ENCODE measurements around the gene MLLT11. TPM values are rescaled to one million over a fixed set of nuclear protein-coding genes. Genes with fewer than 3 reads are reported as not detected.

MLLT11 gene
- total and polyA plus RNA-seq, 4 donors, result 0.17 to 0.64 (median 0.27) TPM

DNA sequence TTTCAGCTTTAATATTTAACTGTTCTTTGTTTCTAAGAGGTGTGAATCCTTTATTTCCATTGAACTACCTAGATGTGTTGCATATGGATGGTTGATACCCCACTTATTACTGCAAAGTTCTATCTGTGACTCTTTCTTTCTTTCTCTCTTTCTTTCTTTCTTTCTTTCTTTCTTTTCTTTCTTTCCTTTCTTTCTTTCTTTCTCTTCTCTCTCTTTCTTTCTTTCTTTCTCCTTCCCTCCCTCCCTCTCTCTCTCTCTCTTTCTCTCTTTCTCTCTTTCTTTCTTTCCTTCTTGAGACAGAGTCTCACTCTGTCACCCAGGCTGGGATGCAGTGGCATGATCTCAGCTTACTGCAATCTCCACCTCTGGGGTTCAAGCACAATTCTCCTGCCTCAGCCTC, 44.4 kb downstream of the MLLT11 start (continued):
- TF ChIP-seq, protein P1, sequence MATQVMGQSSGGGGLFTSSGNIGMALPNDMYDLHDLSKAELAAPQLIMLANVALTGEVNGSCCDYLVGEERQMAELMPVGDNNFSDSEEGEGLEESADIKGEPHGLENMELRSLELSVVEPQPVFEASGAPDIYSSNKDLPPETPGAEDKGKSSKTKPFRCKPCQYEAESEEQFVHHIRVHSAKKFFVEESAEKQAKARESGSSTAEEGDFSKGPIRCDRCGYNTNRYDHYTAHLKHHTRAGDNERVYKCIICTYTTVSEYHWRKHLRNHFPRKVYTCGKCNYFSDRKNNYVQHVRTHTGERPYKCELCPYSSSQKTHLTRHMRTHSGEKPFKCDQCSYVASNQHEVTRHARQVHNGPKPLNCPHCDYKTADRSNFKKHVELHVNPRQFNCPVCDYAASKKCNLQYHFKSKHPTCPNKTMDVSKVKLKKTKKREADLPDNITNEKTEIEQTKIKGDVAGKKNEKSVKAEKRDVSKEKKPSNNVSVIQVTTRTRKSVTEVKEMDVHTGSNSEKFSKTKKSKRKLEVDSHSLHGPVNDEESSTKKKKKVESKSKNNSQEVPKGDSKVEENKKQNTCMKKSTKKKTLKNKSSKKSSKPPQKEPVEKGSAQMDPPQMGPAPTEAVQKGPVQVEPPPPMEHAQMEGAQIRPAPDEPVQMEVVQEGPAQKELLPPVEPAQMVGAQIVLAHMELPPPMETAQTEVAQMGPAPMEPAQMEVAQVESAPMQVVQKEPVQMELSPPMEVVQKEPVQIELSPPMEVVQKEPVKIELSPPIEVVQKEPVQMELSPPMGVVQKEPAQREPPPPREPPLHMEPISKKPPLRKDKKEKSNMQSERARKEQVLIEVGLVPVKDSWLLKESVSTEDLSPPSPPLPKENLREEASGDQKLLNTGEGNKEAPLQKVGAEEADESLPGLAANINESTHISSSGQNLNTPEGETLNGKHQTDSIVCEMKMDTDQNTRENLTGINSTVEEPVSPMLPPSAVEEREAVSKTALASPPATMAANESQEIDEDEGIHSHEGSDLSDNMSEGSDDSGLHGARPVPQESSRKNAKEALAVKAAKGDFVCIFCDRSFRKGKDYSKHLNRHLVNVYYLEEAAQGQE (IDR thresholded peaks at IDR 0.05), result no peak

DNA sequence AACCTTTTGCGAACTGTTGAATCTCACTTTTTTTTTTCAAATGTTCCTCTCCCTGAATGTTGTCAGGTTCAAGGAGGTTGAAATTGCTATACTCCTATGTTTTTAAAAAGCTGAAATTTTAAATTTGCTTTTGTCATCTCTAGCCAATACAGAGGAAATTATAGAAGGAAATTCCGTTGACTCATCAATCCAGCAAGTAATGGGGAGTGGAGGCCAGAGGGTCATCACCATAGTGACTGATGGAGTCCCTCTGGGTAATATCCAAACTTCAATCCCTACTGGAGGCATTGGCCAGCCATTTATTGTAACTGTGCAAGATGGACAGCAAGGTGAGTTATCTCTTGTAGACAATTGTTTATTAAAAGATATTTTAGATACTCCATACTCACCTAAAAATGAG, 46.7 kb downstream of the MLLT11 start:
- no peak for DNase-seq (ENCODE audit: low spot score)

More for the DNA sequence above, 46.7 kb downstream of the MLLT11 start:
- H3K4me1 ChIP-seq (ENCODE audit: control insufficient read depth in 4 of 4, insufficient read depth in 4 of 4, low read length in 3 of 4), result no peaks in the 10 kb centered on the region
- no peak overlapping the region for H3K9ac ChIP-seq (ENCODE audit: low read depth in 1 of 2, low read length in 2 of 2)
- WGBS, result 73% methylated on average over 2 of the region's 2 CpGs
- no peak overlapping the region for H3K4me3 ChIP-seq (ENCODE audit: low read depth in 1 of 3, low read length in 3 of 3)
- TF ChIP-seq, protein P1 (IDR thresholded peaks at IDR 0.05), result no peak
- TF ChIP-seq JUND (IDR thresholded peaks at IDR 0.05), result no peak
- no peak for TF ChIP-seq SP1 (IDR thresholded peaks at IDR 0.05)
- TF ChIP-seq, protein P2, sequence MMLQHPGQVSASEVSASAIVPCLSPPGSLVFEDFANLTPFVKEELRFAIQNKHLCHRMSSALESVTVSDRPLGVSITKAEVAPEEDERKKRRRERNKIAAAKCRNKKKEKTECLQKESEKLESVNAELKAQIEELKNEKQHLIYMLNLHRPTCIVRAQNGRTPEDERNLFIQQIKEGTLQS (IDR thresholded peaks at IDR 0.05), result no peak
- no peak for TF ChIP-seq GABPA (IDR thresholded peaks at IDR 0.05 in 1 of 2, conservative IDR thresholded peaks at IDR 0.05 in 1 of 2)
- no peak for TF ChIP-seq RAD21 (IDR thresholded peaks at IDR 0.05)
- no peak for TF ChIP-seq FOXA1 (IDR thresholded peaks at IDR 0.05)
- TF ChIP-seq, protein P3, sequence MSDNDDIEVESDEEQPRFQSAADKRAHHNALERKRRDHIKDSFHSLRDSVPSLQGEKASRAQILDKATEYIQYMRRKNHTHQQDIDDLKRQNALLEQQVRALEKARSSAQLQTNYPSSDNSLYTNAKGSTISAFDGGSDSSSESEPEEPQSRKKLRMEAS (IDR thresholded peaks at IDR 0.05), result no peak
- TF ChIP-seq YY1 (IDR thresholded peaks at IDR 0.05), result no peak
- TF ChIP-seq, protein P4, sequence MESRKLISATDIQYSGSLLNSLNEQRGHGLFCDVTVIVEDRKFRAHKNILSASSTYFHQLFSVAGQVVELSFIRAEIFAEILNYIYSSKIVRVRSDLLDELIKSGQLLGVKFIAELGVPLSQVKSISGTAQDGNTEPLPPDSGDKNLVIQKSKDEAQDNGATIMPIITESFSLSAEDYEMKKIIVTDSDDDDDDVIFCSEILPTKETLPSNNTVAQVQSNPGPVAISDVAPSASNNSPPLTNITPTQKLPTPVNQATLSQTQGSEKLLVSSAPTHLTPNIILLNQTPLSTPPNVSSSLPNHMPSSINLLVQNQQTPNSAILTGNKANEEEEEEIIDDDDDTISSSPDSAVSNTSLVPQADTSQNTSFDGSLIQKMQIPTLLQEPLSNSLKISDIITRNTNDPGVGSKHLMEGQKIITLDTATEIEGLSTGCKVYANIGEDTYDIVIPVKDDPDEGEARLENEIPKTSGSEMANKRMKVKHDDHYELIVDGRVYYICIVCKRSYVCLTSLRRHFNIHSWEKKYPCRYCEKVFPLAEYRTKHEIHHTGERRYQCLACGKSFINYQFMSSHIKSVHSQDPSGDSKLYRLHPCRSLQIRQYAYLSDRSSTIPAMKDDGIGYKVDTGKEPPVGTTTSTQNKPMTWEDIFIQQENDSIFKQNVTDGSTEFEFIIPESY (IDR thresholded peaks at IDR 0.05), result no peak
- no peak for TF ChIP-seq FOXA2 (IDR thresholded peaks at IDR 0.05)
- peaks cover 0 to 13% (median 9%) of the 10 kb centered on the region in 4 donors for H3K36me3 ChIP-seq (ENCODE audit: control insufficient read depth in 4 of 4, insufficient read depth in 3 of 4, low read depth in 1 of 4, low read length in 3 of 4)
- H3K27me3 ChIP-seq (ENCODE audit: control insufficient read depth in 4 of 4, insufficient read depth in 4 of 4, low read length in 3 of 4), result no peaks in the 10 kb centered on the region
- no peaks in the 10 kb centered on the region for H3K9me3 ChIP-seq (ENCODE audit: control insufficient read depth in 4 of 4, low read length in 3 of 4)
- H3K27ac ChIP-seq (ENCODE audit: low read depth in 1 of 2, low read length in 2 of 2), result no peak overlapping the region
